ENCODE results near the gene RABGAP1L.
"Not testable (repeated sequence)": the region's sequence is repeated elsewhere in the genome, so short reads cannot be mapped to it uniquely, and the experiment has no call there.

The RABGAP1L gene

GRCh38 chr1:174556392-174556791, 397.1 kb downstream of the RABGAP1L start:
- TF ChIP-seq, protein P1, sequence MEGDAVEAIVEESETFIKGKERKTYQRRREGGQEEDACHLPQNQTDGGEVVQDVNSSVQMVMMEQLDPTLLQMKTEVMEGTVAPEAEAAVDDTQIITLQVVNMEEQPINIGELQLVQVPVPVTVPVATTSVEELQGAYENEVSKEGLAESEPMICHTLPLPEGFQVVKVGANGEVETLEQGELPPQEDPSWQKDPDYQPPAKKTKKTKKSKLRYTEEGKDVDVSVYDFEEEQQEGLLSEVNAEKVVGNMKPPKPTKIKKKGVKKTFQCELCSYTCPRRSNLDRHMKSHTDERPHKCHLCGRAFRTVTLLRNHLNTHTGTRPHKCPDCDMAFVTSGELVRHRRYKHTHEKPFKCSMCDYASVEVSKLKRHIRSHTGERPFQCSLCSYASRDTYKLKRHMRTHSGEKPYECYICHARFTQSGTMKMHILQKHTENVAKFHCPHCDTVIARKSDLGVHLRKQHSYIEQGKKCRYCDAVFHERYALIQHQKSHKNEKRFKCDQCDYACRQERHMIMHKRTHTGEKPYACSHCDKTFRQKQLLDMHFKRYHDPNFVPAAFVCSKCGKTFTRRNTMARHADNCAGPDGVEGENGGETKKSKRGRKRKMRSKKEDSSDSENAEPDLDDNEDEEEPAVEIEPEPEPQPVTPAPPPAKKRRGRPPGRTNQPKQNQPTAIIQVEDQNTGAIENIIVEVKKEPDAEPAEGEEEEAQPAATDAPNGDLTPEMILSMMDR (IDR thresholded peaks at IDR 0.05; ENCODE audit: low read depth, low read length, missing control alignments) = no peak
- in situ Hi-C loops (cut with HindIII; ENCODE audit: low sequenced_read_pairs) = no loop called here
- H3K4me3 ChIP-seq (ENCODE audit: low read depth, low read length) = no peak overlapping the region
- no peak for DNase-seq (ENCODE audit: low read depth)

DNA sequence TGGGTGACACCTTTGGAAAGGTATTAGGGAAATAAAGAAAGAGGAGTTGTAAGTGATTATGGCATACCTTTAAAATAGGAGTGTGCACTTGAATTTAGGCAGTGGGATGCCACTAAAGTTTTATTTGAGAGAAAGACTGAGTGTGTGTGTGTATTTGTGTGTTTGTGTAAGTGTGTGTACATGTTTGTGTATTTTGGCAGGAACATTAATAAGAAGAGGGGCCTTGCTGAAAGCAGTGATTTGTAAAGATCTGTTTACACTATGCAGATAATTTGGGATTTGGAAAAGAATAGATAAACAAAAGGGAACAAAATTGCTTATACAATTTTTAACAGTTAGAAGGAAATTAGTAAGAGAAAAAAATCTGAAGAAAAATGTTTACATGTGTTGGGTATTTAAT, 409.2 kb downstream of the RABGAP1L start:
- no peak overlapping the region for H3K4me3 ChIP-seq (ENCODE audit: low read depth, low read length)
- in situ Hi-C loops (cut with HindIII; ENCODE audit: low sequenced_read_pairs) = loop anchor here (10.0 kb wide), 1 partner anchor 116 kb away; no protein-coding TSS in a partner anchor
- TF ChIP-seq, protein P1 (IDR thresholded peaks at IDR 0.05; ENCODE audit: low read depth, low read length, missing control alignments) = no peak
- DNase-seq (ENCODE audit: low read depth) = no peak

DNA sequence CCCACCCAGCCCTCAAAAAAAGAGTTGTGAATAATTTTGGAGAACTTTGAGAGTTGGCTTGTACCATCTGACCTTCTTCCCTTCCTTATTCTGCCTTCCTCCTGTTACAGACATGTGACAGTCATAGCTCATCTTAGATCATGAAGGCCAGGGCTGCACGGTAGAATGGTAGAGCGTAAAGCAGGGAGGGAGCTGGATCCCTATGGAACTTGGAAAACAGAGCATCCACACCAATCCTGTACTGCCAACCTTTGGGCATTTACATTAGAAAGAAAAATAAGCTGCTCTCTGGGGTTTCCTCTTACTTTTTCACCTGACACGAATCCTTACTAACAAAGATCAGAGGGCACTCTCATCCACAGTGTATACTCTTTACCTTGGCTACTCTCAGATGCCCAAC, 409.9 kb downstream of the RABGAP1L start:
- no peak overlapping the region for H3K4me3 ChIP-seq (ENCODE audit: low read depth, low read length)
- TF ChIP-seq, protein P1 (IDR thresholded peaks at IDR 0.05; ENCODE audit: low read depth, low read length, missing control alignments) = no peak
- DNase-seq (ENCODE audit: low read depth) = no peak
- in situ Hi-C loops (cut with HindIII; ENCODE audit: low sequenced_read_pairs) = loop anchor here (10.0 kb wide), 1 partner anchor 116 kb away; no protein-coding TSS in a partner anchor

GRCh38 chr1:174572771-174573170, 413.5 kb downstream of the RABGAP1L start:
- no peak for DNase-seq (ENCODE audit: low read depth)
- H3K4me3 ChIP-seq (ENCODE audit: low read depth, low read length) = no peak overlapping the region
- in situ Hi-C loops (cut with HindIII; ENCODE audit: low sequenced_read_pairs) = no loop called here
- TF ChIP-seq, protein P1 (IDR thresholded peaks at IDR 0.05; ENCODE audit: low read depth, low read length, missing control alignments) = no peak

GRCh38 chr1:174576120-174576519, 416.8 kb downstream of the RABGAP1L start:
- in situ Hi-C loops (cut with HindIII; ENCODE audit: low sequenced_read_pairs); H3K4me3 ChIP-seq (ENCODE audit: low read depth, low read length); DNase-seq (ENCODE audit: low read depth): not testable (repeated sequence)

DNA sequence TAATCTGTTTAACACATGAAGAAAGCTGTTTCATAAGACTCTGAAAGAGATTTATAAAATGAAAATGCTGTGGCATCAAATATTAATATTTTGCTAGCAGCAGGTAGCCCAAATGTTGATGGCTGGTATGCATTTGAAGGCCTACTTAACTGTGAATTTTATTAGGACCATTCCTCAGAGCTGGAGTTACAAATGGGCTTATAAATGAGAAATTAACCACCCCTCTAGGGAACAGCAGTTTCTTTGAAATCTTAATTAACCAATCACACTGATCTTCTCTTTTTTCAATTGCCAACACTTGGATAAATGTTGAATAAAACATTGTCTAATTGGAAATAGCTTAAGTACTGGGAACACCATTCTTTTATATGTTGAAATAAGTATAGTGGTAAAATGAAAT, 418.4 kb downstream of the RABGAP1L start:
- in situ Hi-C loops (cut with HindIII; ENCODE audit: low sequenced_read_pairs) = no loop called here
- TF ChIP-seq, protein P1 (IDR thresholded peaks at IDR 0.05; ENCODE audit: low read depth, low read length, missing control alignments) = no peak
- DNase-seq (ENCODE audit: low read depth) = no peak
- no peak overlapping the region for H3K4me3 ChIP-seq (ENCODE audit: low read depth, low read length)

- TF ChIP-seq, protein P1 (IDR thresholded peaks at IDR 0.05; ENCODE audit: low read depth, low read length, missing control alignments) = no peak
- no peak overlapping the region for H3K4me3 ChIP-seq (ENCODE audit: low read depth, low read length)
- in situ Hi-C loops (cut with HindIII; ENCODE audit: low sequenced_read_pairs) = no loop called here
- no peak for DNase-seq (ENCODE audit: low read depth)
Observed at GRCh38 chr1:174580801-174581200, 421.5 kb downstream of the RABGAP1L start.
